C4-2B (cell line): Measurements from ENCODE around the gene THOC1.

ENCODE experiments used
- ZFX ChIP-seq: fragments of 450-650 bp; IDR thresholded peaks from 2 replicates; pipeline ENCODE4 v1.6.1; 2017
- TF ChIP-seq, protein P1 (sequence below): fragments of 450-650 bp; conservative IDR thresholded peaks from 2 replicates; pipeline ENCODE4 v1.5.1; 2017; ENCODE audit warnings: mild to moderate bottlenecking

DNA sequence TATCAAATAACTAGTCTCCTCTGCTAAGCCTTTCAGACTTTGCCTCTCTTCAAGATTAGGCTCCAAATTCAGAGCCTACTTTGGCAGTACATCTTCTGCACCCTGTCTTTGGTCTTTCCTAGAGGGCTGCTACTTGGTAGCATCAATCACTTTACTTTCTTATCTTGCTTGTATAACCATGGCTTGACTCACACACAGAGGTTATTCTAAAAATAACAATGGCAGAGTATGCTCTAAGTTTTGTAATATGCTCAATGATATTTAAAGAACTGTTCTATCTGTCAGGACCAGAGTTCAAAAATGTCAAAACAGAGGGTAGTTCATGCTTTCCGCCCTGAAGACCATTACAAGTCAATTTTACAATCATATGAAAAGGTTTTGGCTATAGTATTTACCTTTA, 27.7 kb downstream of the THOC1 start:
- TF ChIP-seq, protein P1, sequence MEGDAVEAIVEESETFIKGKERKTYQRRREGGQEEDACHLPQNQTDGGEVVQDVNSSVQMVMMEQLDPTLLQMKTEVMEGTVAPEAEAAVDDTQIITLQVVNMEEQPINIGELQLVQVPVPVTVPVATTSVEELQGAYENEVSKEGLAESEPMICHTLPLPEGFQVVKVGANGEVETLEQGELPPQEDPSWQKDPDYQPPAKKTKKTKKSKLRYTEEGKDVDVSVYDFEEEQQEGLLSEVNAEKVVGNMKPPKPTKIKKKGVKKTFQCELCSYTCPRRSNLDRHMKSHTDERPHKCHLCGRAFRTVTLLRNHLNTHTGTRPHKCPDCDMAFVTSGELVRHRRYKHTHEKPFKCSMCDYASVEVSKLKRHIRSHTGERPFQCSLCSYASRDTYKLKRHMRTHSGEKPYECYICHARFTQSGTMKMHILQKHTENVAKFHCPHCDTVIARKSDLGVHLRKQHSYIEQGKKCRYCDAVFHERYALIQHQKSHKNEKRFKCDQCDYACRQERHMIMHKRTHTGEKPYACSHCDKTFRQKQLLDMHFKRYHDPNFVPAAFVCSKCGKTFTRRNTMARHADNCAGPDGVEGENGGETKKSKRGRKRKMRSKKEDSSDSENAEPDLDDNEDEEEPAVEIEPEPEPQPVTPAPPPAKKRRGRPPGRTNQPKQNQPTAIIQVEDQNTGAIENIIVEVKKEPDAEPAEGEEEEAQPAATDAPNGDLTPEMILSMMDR = no peak
- TF ChIP-seq ZFX = no peak
